ENCODE measurements around the gene PLXNA2.

GRCh38 chr1:208154040-208154439 is 90.1 kb downstream of the PLXNA2 start:
- TF ChIP-seq POLR2A (IDR thresholded peaks at IDR 0.05) (no peak), CTCF (IDR thresholded peaks at IDR 0.05) (no peak)
